PC-3 (cell line): Measurements from ENCODE around the gene L3MBTL4.

Experiments
- CTCF ChIP-seq: fragments of 300-600 bp; sonication (generic); conservative IDR thresholded peaks from 2 replicates; pipeline ENCODE4 v1.5.1; 2017; ENCODE audit warnings: antibody characterized with exemption, low read depth, mild to moderate bottlenecking, low read length
- EZH2phosphoT487 ChIP-seq: fragments of 300-600 bp; sonication (generic); IDR thresholded peaks from 2 replicates; pipeline ENCODE4 v1.6.1; 2018; ENCODE audit warnings: mild to moderate bottlenecking, antibody characterized with exemption, low read length, borderline replicate concordance

GRCh38 chr18:6055711-6056110 lies 359.0 kb downstream of the L3MBTL4 start:
- TF ChIP-seq CTCF (no peak), EZH2phosphoT487 (no peak)
